Hepatocyte (in vitro differentiated cells): ENCODE measurements around the gene PRKACB. TPM values are rescaled to one million over a fixed set of nuclear protein-coding genes. Genes with fewer than 3 reads are reported as not detected.

Experiments used
- DNase-seq: peaks from one replicate; pipeline ENCODE4 v3.0.0-alpha.2; 2016; ENCODE audit warnings: low spot score
- H2AFZ ChIP-seq: fragments of 200-600 bp; sonication (generic); 2 replicates; pipeline ENCODE4 v1.6.0; 2016; ENCODE audit warnings: antibody characterized with exemption, mild to moderate bottlenecking
- H3K27ac ChIP-seq: fragments of 200-600 bp; sonication (generic); 2 replicates; pipeline ENCODE4 v1.5.1; 2016; ENCODE audit warnings: mild to moderate bottlenecking
- H3K27me3 ChIP-seq: fragments of 200-600 bp; sonication (generic); 2 replicates; pipeline ENCODE4 v1.6.1; 2016
- H3K36me3 ChIP-seq: fragments of 200-600 bp; sonication (generic); replicated peaks from 2 replicates; pipeline ENCODE4 v1.5.1; 2016; ENCODE audit warnings: low read depth; ENCODE audit not compliant: insufficient read depth
- H3K4me1 ChIP-seq: fragments of 200-600 bp; sonication (generic); 2 replicates; pipeline ENCODE4 v1.5.1; 2016; ENCODE audit warnings: mild to moderate bottlenecking, moderate library complexity; ENCODE audit not compliant: insufficient read depth
- H3K4me2 ChIP-seq: fragments of 200-600 bp; sonication (generic); 2 replicates; pipeline ENCODE4 v1.6.0; 2016
- H3K4me3 ChIP-seq: fragments of 200-600 bp; sonication (generic); 2 replicates; pipeline ENCODE4 v1.5.1; 2016; ENCODE audit warnings: mild to moderate bottlenecking
- H3K79me2 ChIP-seq: fragments of 200-600 bp; sonication (generic); 2 replicates; pipeline ENCODE4 v1.6.0; 2017; ENCODE audit warnings: mild to moderate bottlenecking
- H3K9me2 ChIP-seq: fragments of 200-600 bp; sonication (generic); replicated peaks from 2 replicates; pipeline ENCODE4 v1.6.0; 2017; ENCODE audit warnings: mild to moderate bottlenecking; ENCODE audit not compliant: insufficient read depth
- H3K9me3 ChIP-seq: fragments of 200-600 bp; sonication (generic); 2 replicates; pipeline ENCODE4 v1.5.1; 2016; ENCODE audit warnings: low read depth, mild to moderate bottlenecking
- H4K20me1 ChIP-seq: fragments of 200-600 bp; sonication (generic); 2 replicates; pipeline ENCODE4 v1.6.0; 2016; ENCODE audit warnings: mild to moderate bottlenecking; ENCODE audit not compliant: insufficient read depth, poor library complexity, severe bottlenecking
- CTCF ChIP-seq: fragments of 200-600 bp; sonication (generic); IDR thresholded peaks from 2 replicates; pipeline ENCODE4 v1.5.1; 2016; ENCODE audit warnings: antibody characterized with exemption, mild to moderate bottlenecking; ENCODE audit not compliant: poor library complexity
- EZH2 ChIP-seq: fragments of 200-600 bp; sonication (generic); IDR thresholded peaks from 2 replicates; pipeline ENCODE4 v1.6.1; 2016; ENCODE audit warnings: antibody characterized with exemption, mild to moderate bottlenecking, borderline replicate concordance
- EZH2phosphoT487 ChIP-seq: fragments of 200-600 bp; sonication (generic); IDR thresholded peaks from one replicate; pipeline ENCODE4 v1.6.1; 2018; ENCODE audit warnings: antibody characterized with exemption, mild to moderate bottlenecking, low read depth, moderate library complexity; ENCODE audit not compliant: unreplicated experiment, severe bottlenecking
- WGBS: methylation state at CpG from one replicate; pipeline ENCODE4 v1.1.6; 2016; ENCODE audit warnings: low lambda C conversion rate; ENCODE audit errors: missing lambda C conversion rate; 5-methylcytosine and 5-hydroxymethylcytosine counted together
- polyA plus RNA-seq: library from polyadenylated mRNA; unstranded; fragments of >200 nt; fragmentation: Nextera tagmentation; extraction: Ambion mirVana; gene quantifications from 2 replicates; pipeline ENCODE4 v1.2.1, GENCODE V29; 2016
- total RNA-seq: library from RNA; depleted of rRNA; stranded (reverse); fragments of >200 nt; gene quantifications from 2 replicates; pipeline ENCODE4 v1.2.3, GENCODE V29; 2014

The PRKACB gene
- total and polyA plus RNA-seq, 2 experiments from 2014 or later = 14.0 to 29.5 TPM

- TF ChIP-seq EZH2phosphoT487 = no peak
- Histone ChIP-seq H3K27me3 (no peaks in the 10 kb centered on the region), H3K79me2 (no peaks in the 10 kb centered on the region), H3K4me1 (no peaks in the 10 kb centered on the region), H3K9me2 (no peaks in the 10 kb centered on the region), H3K4me2 (no peak overlapping the region), H3K27ac (no peak overlapping the region), H3K9me3 (no peaks in the 10 kb centered on the region), H4K20me1 (no peaks in the 10 kb centered on the region), H2AFZ (no peak overlapping the region), H3K4me3 (no peak overlapping the region), H3K36me3 (no peaks in the 10 kb centered on the region)
- WGBS = 95% methylated on average over 1 of the region's 1 CpG
- no peak for DNase-seq
These were observed 133.4 kb downstream of the PRKACB start for GRCh38 chr1:84277343-84278059.

- Histone ChIP-seq H3K4me1 (no peaks in the 10 kb centered on the region), H3K79me2 (no peaks in the 10 kb centered on the region), H4K20me1 (no peaks in the 10 kb centered on the region), H3K36me3 (no peaks in the 10 kb centered on the region), H3K4me2 (peak overlapping the region; percentile 53), H3K27ac (peak overlapping the region; percentile 38), H2AFZ (no peak overlapping the region), H3K27me3 (no peaks in the 10 kb centered on the region), H3K9me2 (no peaks in the 10 kb centered on the region), H3K4me3 (no peak overlapping the region), H3K9me3 (no peaks in the 10 kb centered on the region)
- DNase-seq = no peak
- WGBS = 70% methylated on average over 7 of the region's 7 CpGs
- TF ChIP-seq CTCF (no peak), EZH2 (no peak), EZH2phosphoT487 (no peak)
These were observed 134.8 kb downstream of the PRKACB start for GRCh38 chr1:84278905-84279304.

- H4K20me1 ChIP-seq = no peaks in the 10 kb centered on the region
- H3K79me2 ChIP-seq = no peaks in the 10 kb centered on the region
- H3K4me2 ChIP-seq = no peak overlapping the region
- DNase-seq = no peak
- no peak overlapping the region for H3K4me3 ChIP-seq
- TF ChIP-seq EZH2phosphoT487 = no peak
- TF ChIP-seq EZH2 = no peak
- TF ChIP-seq CTCF = no peak
- H3K36me3 ChIP-seq = no peaks in the 10 kb centered on the region
- no peak overlapping the region for H3K27ac ChIP-seq
- H3K4me1 ChIP-seq = no peaks in the 10 kb centered on the region
- no peaks in the 10 kb centered on the region for H3K9me2 ChIP-seq
- no peak overlapping the region for H2AFZ ChIP-seq
- no peaks in the 10 kb centered on the region for H3K27me3 ChIP-seq
- no peaks in the 10 kb centered on the region for H3K9me3 ChIP-seq
These were observed 136.8 kb downstream of the PRKACB start for GRCh38 chr1:84280912-84281311.

GRCh38 chr1:84282780-84283333, 138.8 kb downstream of the PRKACB start:
- 96% methylated on average over 1 of the region's 1 CpG for WGBS

More at GRCh38 chr1:84282780-84283333, 138.8 kb downstream of the PRKACB start:
- Histone ChIP-seq H3K4me1 (no peaks in the 10 kb centered on the region), H3K79me2 (no peaks in the 10 kb centered on the region), H2AFZ (no peak overlapping the region), H3K27ac (no peak overlapping the region), H3K4me2 (no peak overlapping the region), H4K20me1 (no peaks in the 10 kb centered on the region), H3K36me3 (no peaks in the 10 kb centered on the region), H3K9me3 (no peaks in the 10 kb centered on the region), H3K9me2 (no peaks in the 10 kb centered on the region), H3K4me3 (no peak overlapping the region), H3K27me3 (no peaks in the 10 kb centered on the region)
- no peak for DNase-seq
- no peak for TF ChIP-seq EZH2phosphoT487
- no peak for TF ChIP-seq CTCF
- no peak for TF ChIP-seq EZH2
